Lung (tissue), 12 donors: Measurements from ENCODE around the gene ZBTB7B. TPM values are rescaled to one million over a fixed set of nuclear protein-coding genes. Genes with fewer than 3 reads are reported as not detected.

Source experiments
- ATAC-seq: fragments of 200-7000 bp; cut with Tn5 transposase; one replicate; pipeline ENCODE4 v1.9.1; 2020; ENCODE audit warnings: moderate number of reproducible peaks; ENCODE audit not compliant: insufficient read depth, low FRiP score
- DNase-seq, 3 donors: peaks; one replicate each; pipeline ENCODE4 v3.0.0-alpha.2; 2013 to 2017
- H3K27ac ChIP-seq, 2 donors: one replicate each; pipeline ENCODE4 v1.5.1; 2013; ENCODE audit warnings: mild to moderate bottlenecking in 2 of 2, moderate library complexity in 2 of 2, control low read depth in 1 of 2, inconsistent platforms in 1 of 2, low read depth in 1 of 2, low read length in 1 of 2
- H3K27me3 ChIP-seq, 3 donors: one replicate each; pipeline ENCODE4 v1.5.1; 2013; ENCODE audit warnings: low read length in 2 of 3; ENCODE audit not compliant: control insufficient read depth in 3 of 3, insufficient read depth in 3 of 3
- H3K36me3 ChIP-seq, 4 donors: one replicate each; pipeline ENCODE4 v1.5.1; 2013; ENCODE audit warnings: low read length in 4 of 4, mild to moderate bottlenecking in 1 of 4, moderate library complexity in 1 of 4; ENCODE audit not compliant: control insufficient read depth in 4 of 4, insufficient read depth in 4 of 4
- H3K4me1 ChIP-seq, 5 donors: one replicate each; pipeline ENCODE4 v1.5.1; 2013; ENCODE audit warnings: low read length in 5 of 5, mild to moderate bottlenecking in 2 of 5, moderate library complexity in 1 of 5; ENCODE audit not compliant: control insufficient read depth in 5 of 5, insufficient read depth in 5 of 5
- H3K4me3 ChIP-seq: one replicate; pipeline ENCODE4 v1.5.1; 2013; ENCODE audit warnings: mild to moderate bottlenecking, control low read depth, moderate library complexity
- H3K9ac ChIP-seq, 2 donors: one replicate each; pipeline ENCODE4 v1.5.1; 2013; ENCODE audit warnings: low read length in 2 of 2, control low read depth in 1 of 2; ENCODE audit not compliant: insufficient read depth in 1 of 2
- H3K9me3 ChIP-seq, 4 donors: one replicate each; pipeline ENCODE4 v1.5.1; 2013; ENCODE audit warnings: low read length in 3 of 4, mild to moderate bottlenecking in 1 of 4, moderate library complexity in 1 of 4; ENCODE audit not compliant: control insufficient read depth in 4 of 4, insufficient read depth in 3 of 4
- WGBS, 2 donors: extraction: QIAGEN DNeasy Blood & Tissue Kit; methylation state at CpG; one replicate each; pipeline ENCODE4 v1.1.7; 2013; 5-methylcytosine and 5-hydroxymethylcytosine counted together
- polyA plus RNA-seq, 2 donors: library from polyadenylated mRNA; stranded (reverse); fragments of 200-250 nt; gene quantifications; one replicate each; pipeline ENCODE4 v1.2.1, GENCODE V29; 2013
- total RNA-seq, 2 donors: library from RNA; depleted of rRNA in 1 of 2; stranded (reverse); fragments of >200 nt in 1 of 2; gene quantifications; one replicate each; pipeline ENCODE4 v1.2.1, GENCODE V29; 2014 to 2021
- TF ChIP-seq, protein P1 (sequence below): IDR thresholded peaks from 2 replicates; pipeline ENCODE4 v1.5.1; 2012; ENCODE audit warnings: mild to moderate bottlenecking; ENCODE audit errors: control extremely low read depth, extremely low read depth
- donor health status: control.
- donor health status: control.
- donor health status: Bipolar disorder and iron deficiency.
- donor health status: healthy.
- donor health status: DM: yes; HTN: yes; CAD: no.

Gene ZBTB7B
- total and polyA plus RNA-seq, 4 donors: 41.9 to 83.3 (median 55.2) TPM

DNA sequence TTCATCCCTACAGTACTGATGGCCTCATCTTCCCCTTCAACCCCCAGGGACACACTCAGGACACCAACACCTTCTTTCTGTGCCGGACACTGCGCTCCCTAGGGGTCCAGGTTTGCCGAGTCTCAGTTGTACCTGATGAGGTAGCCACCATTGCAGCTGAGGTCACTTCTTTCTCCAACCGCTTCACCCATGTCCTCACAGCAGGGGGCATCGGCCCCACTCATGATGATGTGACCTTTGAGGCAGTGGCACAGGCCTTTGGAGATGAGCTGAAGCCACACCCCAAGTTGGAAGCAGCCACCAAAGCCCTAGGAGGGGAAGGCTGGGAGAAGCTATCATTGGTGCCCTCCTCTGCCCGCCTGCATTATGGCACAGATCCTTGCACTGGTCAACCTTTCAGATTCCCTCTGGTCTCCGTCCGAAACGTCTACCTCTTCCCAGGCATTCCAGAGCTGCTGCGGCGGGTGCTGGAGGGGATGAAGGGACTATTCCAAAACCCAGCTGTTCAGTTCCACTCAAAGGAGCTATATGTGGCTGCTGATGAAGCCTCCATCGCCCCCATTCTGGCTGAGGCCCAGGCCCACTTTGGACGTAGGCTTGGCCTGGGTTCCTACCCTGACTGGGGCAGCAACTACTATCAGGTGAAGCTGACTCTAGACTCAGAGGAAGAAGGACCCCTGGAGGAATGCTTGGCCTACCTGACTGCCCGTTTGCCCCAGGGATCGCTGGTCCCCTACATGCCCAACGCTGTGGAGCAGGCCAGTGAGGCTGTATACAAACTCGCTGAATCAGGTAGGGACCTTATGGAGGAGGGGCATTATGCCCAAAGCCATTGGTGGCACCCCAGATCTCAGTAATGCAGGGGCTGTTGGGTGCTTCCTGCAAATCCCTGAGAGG is 14.3 kb upstream of the ZBTB7B start:
- WGBS, 2 donors: 89 to 95% methylated on average over 17 of the region's 17 CpGs
- TF ChIP-seq, protein P1, sequence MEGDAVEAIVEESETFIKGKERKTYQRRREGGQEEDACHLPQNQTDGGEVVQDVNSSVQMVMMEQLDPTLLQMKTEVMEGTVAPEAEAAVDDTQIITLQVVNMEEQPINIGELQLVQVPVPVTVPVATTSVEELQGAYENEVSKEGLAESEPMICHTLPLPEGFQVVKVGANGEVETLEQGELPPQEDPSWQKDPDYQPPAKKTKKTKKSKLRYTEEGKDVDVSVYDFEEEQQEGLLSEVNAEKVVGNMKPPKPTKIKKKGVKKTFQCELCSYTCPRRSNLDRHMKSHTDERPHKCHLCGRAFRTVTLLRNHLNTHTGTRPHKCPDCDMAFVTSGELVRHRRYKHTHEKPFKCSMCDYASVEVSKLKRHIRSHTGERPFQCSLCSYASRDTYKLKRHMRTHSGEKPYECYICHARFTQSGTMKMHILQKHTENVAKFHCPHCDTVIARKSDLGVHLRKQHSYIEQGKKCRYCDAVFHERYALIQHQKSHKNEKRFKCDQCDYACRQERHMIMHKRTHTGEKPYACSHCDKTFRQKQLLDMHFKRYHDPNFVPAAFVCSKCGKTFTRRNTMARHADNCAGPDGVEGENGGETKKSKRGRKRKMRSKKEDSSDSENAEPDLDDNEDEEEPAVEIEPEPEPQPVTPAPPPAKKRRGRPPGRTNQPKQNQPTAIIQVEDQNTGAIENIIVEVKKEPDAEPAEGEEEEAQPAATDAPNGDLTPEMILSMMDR: no peak
- Histone ChIP-seq H3K27ac (no peak overlapping the region), H3K9ac (no peak overlapping the region), H3K27me3 (no peaks in the 10 kb centered on the region), H3K9me3 (no peaks in the 10 kb centered on the region), H3K4me3 (no peak overlapping the region), H3K36me3 (peaks cover 0 to 33% (median 6%) of the 10 kb centered on the region in 4 donors), H3K4me1 (peaks cover 0 to 8% (median 6%) of the 10 kb centered on the region in 5 donors)
- DNase-seq: no peak
- ATAC-seq: no peak

DNA sequence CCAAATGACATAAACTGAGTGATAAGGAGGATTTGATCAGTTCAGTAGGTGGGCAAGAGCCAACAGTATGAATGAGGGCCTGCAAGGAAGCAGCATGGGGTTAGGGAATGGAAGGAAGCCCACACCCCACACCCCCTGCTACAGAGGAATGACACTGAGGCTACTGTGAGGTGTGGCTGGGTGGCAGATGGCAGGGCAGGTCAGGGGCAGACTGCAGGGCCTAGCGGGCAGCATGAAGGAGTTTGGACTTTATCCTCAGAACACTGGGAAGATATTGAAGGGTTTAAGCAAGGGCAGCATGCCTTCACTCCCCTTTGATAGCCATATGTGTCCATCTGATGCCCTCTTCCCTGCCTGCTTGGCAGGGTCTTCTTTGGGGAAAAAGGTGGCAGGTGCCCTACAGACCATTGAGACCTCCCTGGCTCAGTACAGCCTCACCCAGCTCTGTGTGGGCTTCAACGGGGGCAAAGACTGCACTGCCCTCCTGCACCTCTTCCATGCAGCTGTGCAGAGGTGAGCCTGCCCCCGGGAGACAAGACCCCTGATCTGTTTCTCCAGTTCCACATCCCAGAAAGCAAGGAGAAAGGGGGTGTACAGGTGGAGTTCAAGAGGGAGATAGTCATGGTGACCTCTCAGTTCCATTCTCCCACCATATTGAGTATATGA is 13.3 kb upstream of the ZBTB7B start:
- ATAC-seq: no peak
- no peak overlapping the region for H3K9ac ChIP-seq
- WGBS, 2 donors: 83 to 94% methylated on average over 3 of the region's 3 CpGs

DNA sequence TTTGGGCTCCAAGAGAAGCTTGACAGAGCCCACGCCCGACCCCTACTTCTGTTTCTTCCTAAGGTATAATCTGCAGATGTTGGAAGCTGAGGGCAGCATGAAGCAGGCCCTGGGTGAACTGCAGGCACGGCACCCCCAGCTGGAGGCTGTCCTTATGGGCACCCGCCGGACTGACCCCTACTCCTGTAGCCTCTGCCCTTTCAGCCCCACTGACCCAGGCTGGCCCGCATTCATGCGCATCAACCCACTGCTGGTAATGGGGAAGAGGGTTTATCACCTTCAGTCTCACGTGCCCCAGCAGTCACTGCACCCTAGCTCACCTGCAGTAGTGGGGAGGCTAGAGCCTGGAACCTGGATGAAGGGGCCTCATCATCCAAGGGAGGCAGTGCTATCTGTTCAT is 12.3 kb upstream of the ZBTB7B start:
- no peaks in the 10 kb centered on the region for H3K27me3 ChIP-seq
- 91 to 97% methylated on average over 8 of the region's 8 CpGs for WGBS, 2 donors
- H3K36me3 ChIP-seq: peaks cover 0 to 31% (median 6%) of the 10 kb centered on the region in 4 donors
- TF ChIP-seq, protein P1: no peak
- no peak overlapping the region for H3K9ac ChIP-seq
- H3K9me3 ChIP-seq: no peaks in the 10 kb centered on the region
- H3K4me1 ChIP-seq: no peaks in the 10 kb centered on the region
- no peak overlapping the region for H3K4me3 ChIP-seq
- DNase-seq: no peak
- H3K27ac ChIP-seq: no peak overlapping the region
- ATAC-seq: no peak

More for the DNA sequence above, 13.3 kb upstream of the ZBTB7B start:
- Histone ChIP-seq H3K27ac (no peak overlapping the region), H3K36me3 (peaks cover 0 to 33% (median 6%) of the 10 kb centered on the region in 4 donors), H3K9me3 (no peaks in the 10 kb centered on the region), H3K27me3 (no peaks in the 10 kb centered on the region), H3K4me3 (no peak overlapping the region), H3K4me1 (peaks cover 0 to 1% (median 0%) of the 10 kb centered on the region in 5 donors)
- TF ChIP-seq, protein P1: no peak
- no peak for DNase-seq
